ENCODE results near the gene ERLIN1. TPM values are rescaled to one million over a fixed set of nuclear protein-coding genes. Genes with fewer than 3 reads are reported as not detected.

ERLIN1 gene
- total RNA-seq, 1 experiment from 2014 or later = 21.9 TPM

GRCh38 chr10:100101192-100102076, 84.4 kb downstream of the ERLIN1 start:
- DNase-seq = no peak
- Histone ChIP-seq H3K4me3 (ENCODE audit: insufficient read depth, low read depth, low read length) (no peak overlapping the region), H3K36me3 (replicated peaks; ENCODE audit: control insufficient read depth, insufficient read depth, low read length) (no peaks in the 10 kb centered on the region), H3K27me3 (ENCODE audit: control insufficient read depth, insufficient read depth, low read length) (no peaks in the 10 kb centered on the region)

DNA sequence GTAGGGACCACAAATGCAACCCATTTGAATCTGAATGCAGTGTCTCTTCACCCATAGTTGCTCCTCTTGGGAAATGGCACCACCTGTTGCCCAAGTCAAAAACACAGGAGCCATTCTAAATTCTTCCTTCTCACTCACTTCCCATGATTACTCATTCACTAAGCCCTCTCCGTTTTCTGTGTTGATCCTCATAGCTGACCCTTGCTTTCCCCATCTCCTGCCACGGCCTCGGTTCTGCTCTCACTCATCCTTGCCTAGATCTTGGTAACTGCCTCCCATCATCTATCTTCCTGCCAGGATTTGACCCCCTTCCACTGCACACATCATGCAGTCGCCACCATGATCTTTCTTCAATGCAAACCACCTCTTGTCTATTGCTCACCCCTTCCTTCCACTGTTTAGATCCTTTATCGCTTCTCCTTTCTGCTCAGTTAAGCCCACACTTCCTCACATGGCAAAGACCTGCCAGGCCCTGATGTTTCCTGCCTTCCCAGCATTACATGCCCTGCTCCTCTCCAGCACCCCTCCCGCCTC, 85.1 kb downstream of the ERLIN1 start:
- Histone ChIP-seq H3K36me3 (replicated peaks; ENCODE audit: control insufficient read depth, insufficient read depth, low read length) (no peaks in the 10 kb centered on the region), H3K27me3 (ENCODE audit: control insufficient read depth, insufficient read depth, low read length) (no peaks in the 10 kb centered on the region), H3K4me3 (ENCODE audit: insufficient read depth, low read depth, low read length) (no peak overlapping the region)
- peak; percentile 62 for DNase-seq

Other genes with a start within 250 kb of the ERLIN1 start
- gene DNMBP, start 176.1 kb downstream of the ERLIN1 start, total RNA-seq (2014; rRNA removed; shearing (Covaris generic)) = 8.5 and 16.9 TPM in 2 replicates
- not detected in 2 replicates for gene CPN1, start 104.2 kb downstream of the ERLIN1 start, total RNA-seq (2014; rRNA removed; shearing (Covaris generic))
- gene CHUK, start 43.6 kb upstream of the ERLIN1 start, total RNA-seq (2014; rRNA removed; shearing (Covaris generic)) = 11.8 and 14.8 TPM in 2 replicates
- 39.9 and 41.7 TPM in 2 replicates for gene CWF19L1, start 81.6 kb upstream of the ERLIN1 start, total RNA-seq (2014; rRNA removed; shearing (Covaris generic))
- 42.5 and 45.8 TPM in 2 replicates for gene BLOC1S2, start 100.7 kb upstream of the ERLIN1 start, total RNA-seq (2014; rRNA removed; shearing (Covaris generic))
- gene PKD2L1, start 144.2 kb upstream of the ERLIN1 start, total RNA-seq (2014; rRNA removed; shearing (Covaris generic)) = not detected in 2 replicates
- 215 and 258 TPM in 2 replicates for gene SCD, start 161.2 kb upstream of the ERLIN1 start, total RNA-seq (2014; rRNA removed; shearing (Covaris generic))

Measured in H7 (cell line).